MM.1S (cell line): ENCODE results near the gene EPHA7.

Source experiments
- DNase-seq: peaks from one replicate; pipeline ENCODE4 v3.0.0-alpha.2; 2015
- H2AFZ ChIP-seq: fragments of 300-600 bp; sonication (generic); 2 replicates; pipeline ENCODE4 v1.6.0; 2016; ENCODE audit warnings: antibody characterized with exemption, low read length
- H3F3A ChIP-seq: fragments of 300-600 bp; sonication (generic); 2 replicates; pipeline ENCODE4 v1.6.1; 2016; ENCODE audit warnings: mild to moderate bottlenecking, antibody characterized with exemption, low read length, moderate library complexity, mixed read lengths; ENCODE audit not compliant: insufficient read depth
- H3K27ac ChIP-seq: fragments of 300-600 bp; sonication (generic); 2 replicates; pipeline ENCODE4 v1.5.1; 2016; ENCODE audit warnings: mild to moderate bottlenecking, low read length
- H3K27me3 ChIP-seq: fragments of 300-600 bp; sonication (generic); replicated peaks from 2 replicates; pipeline ENCODE4 v1.6.0; 2016; ENCODE audit warnings: low read length; ENCODE audit not compliant: insufficient read depth
- H3K36me3 ChIP-seq: fragments of 300-600 bp; sonication (generic); replicated peaks from 2 replicates; pipeline ENCODE4 v1.6.1; 2016; ENCODE audit warnings: mild to moderate bottlenecking, low read length, mixed read lengths; ENCODE audit not compliant: insufficient read depth
- H3K4me1 ChIP-seq: fragments of 300-600 bp; sonication (generic); 2 replicates; pipeline ENCODE4 v1.6.1; 2016; ENCODE audit warnings: low read length, mixed read lengths
- H3K4me2 ChIP-seq: fragments of 300-600 bp; sonication (generic); 2 replicates; pipeline ENCODE4 v1.6.0; 2016; ENCODE audit warnings: low read depth, low read length
- H3K4me3 ChIP-seq: fragments of 300-600 bp; sonication (generic); 2 replicates; pipeline ENCODE4 v1.5.1; 2016; ENCODE audit warnings: low read length, mixed read lengths
- H3K79me2 ChIP-seq: fragments of 300-600 bp; sonication (generic); 2 replicates; pipeline ENCODE4 v1.6.1; 2016; ENCODE audit warnings: mixed run types, low read length, mixed read lengths
- H3K9ac ChIP-seq: fragments of 300-600 bp; sonication (generic); 2 replicates; pipeline ENCODE4 v1.6.1; 2016; ENCODE audit warnings: low read length, mixed read lengths
- H3K9me2 ChIP-seq: fragments of 300-600 bp; sonication (generic); replicated peaks from 2 replicates; pipeline ENCODE4 v1.6.1; 2016; ENCODE audit warnings: mild to moderate bottlenecking, low read length, mixed read lengths; ENCODE audit not compliant: insufficient read depth
- H3K9me3 ChIP-seq: fragments of 300-600 bp; sonication (generic); replicated peaks from 2 replicates; pipeline ENCODE4 v1.6.1; 2016; ENCODE audit warnings: mild to moderate bottlenecking, low read length, mixed read lengths; ENCODE audit not compliant: insufficient read depth
- H4K20me1 ChIP-seq: fragments of 300-600 bp; sonication (generic); 2 replicates; pipeline ENCODE4 v1.6.1; 2016; ENCODE audit warnings: mild to moderate bottlenecking, low read length, moderate library complexity, mixed read lengths; ENCODE audit not compliant: insufficient read depth
- EZH2 ChIP-seq: fragments of 300-600 bp; sonication (generic); optimal IDR thresholded peaks from 2 replicates; pipeline ENCODE3; 2017; ENCODE audit warnings: low read depth, mild to moderate bottlenecking, antibody characterized with exemption, low read length, mixed read lengths
- EZH2phosphoT487 ChIP-seq: fragments of 300-600 bp; sonication (generic); IDR thresholded peaks from 2 replicates; pipeline ENCODE4 v1.6.1; 2018; ENCODE audit warnings: antibody characterized with exemption, low read length
- TF ChIP-seq, protein P1 (sequence below): fragments of 300-600 bp; sonication (generic); IDR thresholded peaks from 2 replicates; pipeline ENCODE4 v1.5.1; 2016; ENCODE audit warnings: antibody characterized with exemption, low read length, mixed read lengths

Gene EPHA7

DNA sequence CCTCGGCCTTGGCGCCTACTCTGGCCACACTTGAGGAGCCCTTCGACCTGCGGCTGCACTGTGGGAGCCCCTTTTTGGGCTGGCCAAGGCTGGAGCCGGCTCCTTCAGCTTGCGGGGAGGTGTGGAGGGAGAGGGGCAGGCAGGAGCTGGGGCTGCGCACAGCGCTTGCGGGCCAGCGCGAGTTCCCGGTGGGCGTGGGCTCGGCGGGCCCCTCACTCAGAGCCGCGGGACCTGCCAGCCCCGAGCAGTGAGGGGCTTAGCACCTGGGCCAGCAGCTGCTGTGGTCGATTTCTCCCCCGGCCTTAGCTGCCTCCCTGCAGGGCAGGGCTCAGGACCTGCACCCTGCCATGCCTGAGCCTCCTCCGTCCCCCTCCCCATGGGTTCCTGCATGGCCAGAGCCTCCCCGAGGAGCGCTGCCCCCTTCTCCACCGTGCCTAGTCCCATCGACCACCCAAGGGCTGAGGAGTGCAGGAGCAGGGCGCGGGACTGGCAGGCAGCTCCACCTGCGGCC lies 136.8 kb downstream of the EPHA7 start:
- no peaks in the 10 kb centered on the region for H3K9me3 ChIP-seq
- no peaks in the 10 kb centered on the region for H3K4me1 ChIP-seq
- H3K9me2 ChIP-seq = no peaks in the 10 kb centered on the region
- H3K27ac ChIP-seq = no peak overlapping the region
- no peak for DNase-seq
- TF ChIP-seq EZH2phosphoT487 = no peak
- TF ChIP-seq EZH2 = no peak
- TF ChIP-seq, protein P1, sequence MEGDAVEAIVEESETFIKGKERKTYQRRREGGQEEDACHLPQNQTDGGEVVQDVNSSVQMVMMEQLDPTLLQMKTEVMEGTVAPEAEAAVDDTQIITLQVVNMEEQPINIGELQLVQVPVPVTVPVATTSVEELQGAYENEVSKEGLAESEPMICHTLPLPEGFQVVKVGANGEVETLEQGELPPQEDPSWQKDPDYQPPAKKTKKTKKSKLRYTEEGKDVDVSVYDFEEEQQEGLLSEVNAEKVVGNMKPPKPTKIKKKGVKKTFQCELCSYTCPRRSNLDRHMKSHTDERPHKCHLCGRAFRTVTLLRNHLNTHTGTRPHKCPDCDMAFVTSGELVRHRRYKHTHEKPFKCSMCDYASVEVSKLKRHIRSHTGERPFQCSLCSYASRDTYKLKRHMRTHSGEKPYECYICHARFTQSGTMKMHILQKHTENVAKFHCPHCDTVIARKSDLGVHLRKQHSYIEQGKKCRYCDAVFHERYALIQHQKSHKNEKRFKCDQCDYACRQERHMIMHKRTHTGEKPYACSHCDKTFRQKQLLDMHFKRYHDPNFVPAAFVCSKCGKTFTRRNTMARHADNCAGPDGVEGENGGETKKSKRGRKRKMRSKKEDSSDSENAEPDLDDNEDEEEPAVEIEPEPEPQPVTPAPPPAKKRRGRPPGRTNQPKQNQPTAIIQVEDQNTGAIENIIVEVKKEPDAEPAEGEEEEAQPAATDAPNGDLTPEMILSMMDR = no peak
- no peak overlapping the region for H3K9ac ChIP-seq
- no peaks in the 10 kb centered on the region for H4K20me1 ChIP-seq
- H3K27me3 ChIP-seq = no peaks in the 10 kb centered on the region
- H3K4me2 ChIP-seq = no peak overlapping the region
- no peaks in the 10 kb centered on the region for H3F3A ChIP-seq
- no peak overlapping the region for H2AFZ ChIP-seq
- no peaks in the 10 kb centered on the region for H3K36me3 ChIP-seq
- no peaks in the 10 kb centered on the region for H3K79me2 ChIP-seq
- H3K4me3 ChIP-seq = no peak overlapping the region

DNA sequence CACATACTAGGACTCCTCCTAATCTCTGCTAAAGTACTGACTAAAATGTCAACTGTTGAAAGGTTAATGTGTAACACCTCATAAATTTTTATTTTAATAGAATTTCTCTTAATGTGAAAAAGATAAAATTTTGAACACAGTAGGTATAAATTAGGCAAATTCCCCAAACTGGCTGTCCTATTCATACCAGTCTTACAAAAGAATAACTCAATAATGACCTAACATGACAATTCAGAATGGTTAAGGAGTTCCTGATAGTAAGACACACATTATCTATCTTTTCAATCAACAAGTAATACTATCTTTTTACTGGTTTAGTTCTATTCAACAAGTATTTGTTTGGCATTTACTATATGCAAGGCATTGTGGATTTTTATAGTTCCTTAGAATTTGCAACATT lies 141.1 kb downstream of the EPHA7 start:
- Histone ChIP-seq H3F3A (no peaks in the 10 kb centered on the region), H3K9ac (no peak overlapping the region), H3K4me3 (no peak overlapping the region), H3K79me2 (no peaks in the 10 kb centered on the region), H3K27me3 (no peaks in the 10 kb centered on the region), H3K9me3 (no peaks in the 10 kb centered on the region), H3K9me2 (no peaks in the 10 kb centered on the region), H3K36me3 (no peaks in the 10 kb centered on the region), H4K20me1 (no peaks in the 10 kb centered on the region), H3K4me2 (no peak overlapping the region), H3K4me1 (no peaks in the 10 kb centered on the region), H2AFZ (no peak overlapping the region), H3K27ac (no peak overlapping the region)
- TF ChIP-seq EZH2 = no peak
- no peak for TF ChIP-seq EZH2phosphoT487
- TF ChIP-seq, protein P1 = no peak
- DNase-seq = no peak

DNA sequence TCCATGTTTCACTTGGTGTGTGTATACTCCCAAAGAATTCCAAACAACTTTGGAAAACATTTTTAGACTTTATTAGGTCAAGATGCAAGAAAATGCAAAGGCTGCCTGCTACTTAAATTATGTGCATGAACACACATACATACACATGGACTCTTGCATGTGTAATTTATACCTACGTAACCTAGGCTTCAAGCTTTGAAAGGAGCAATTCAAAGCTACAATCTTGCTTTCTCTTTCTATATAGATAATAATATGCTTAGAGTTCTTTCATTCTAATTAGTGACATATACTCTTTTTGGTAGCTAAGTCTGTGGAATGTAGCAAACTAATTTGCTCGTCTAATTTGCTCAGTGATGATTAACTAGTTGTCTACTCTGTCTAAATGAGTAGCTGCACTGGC lies 146.5 kb downstream of the EPHA7 start:
- Histone ChIP-seq H3K79me2 (no peaks in the 10 kb centered on the region), H3K4me3 (no peak overlapping the region), H4K20me1 (no peaks in the 10 kb centered on the region), H3F3A (no peaks in the 10 kb centered on the region), H3K9ac (no peak overlapping the region), H3K27me3 (no peaks in the 10 kb centered on the region), H2AFZ (no peak overlapping the region), H3K27ac (no peak overlapping the region), H3K9me3 (no peaks in the 10 kb centered on the region), H3K4me2 (no peak overlapping the region), H3K9me2 (no peaks in the 10 kb centered on the region), H3K4me1 (no peaks in the 10 kb centered on the region), H3K36me3 (no peaks in the 10 kb centered on the region)
- no peak for DNase-seq
- TF ChIP-seq EZH2 (no peak), EZH2phosphoT487 (no peak)
- TF ChIP-seq, protein P1 = no peak
